Measurements from ENCODE around the gene OPHN1.

- TF ChIP-seq EZH2 (IDR thresholded peaks at IDR 0.05), result no peak
- TF ChIP-seq POLR2AphosphoS5 (IDR thresholded peaks at IDR 0.05; ENCODE audit: borderline replicate concordance, low read depth, low read length), result no peak
- TF ChIP-seq FOXP2 (optimal IDR thresholded peaks at IDR 0.05; ENCODE audit: control extremely low read depth, extremely low read length, insufficient read depth), result no peak
Observed at GRCh38 chrX:68121835-68122234, 311.5 kb downstream of the OPHN1 start.
